Measurements from ENCODE around the gene GADD45GIP1.

GRCh38 chr19:12952488-12953137 lies 4.4 kb downstream of the GADD45GIP1 start:
- no peak for TF ChIP-seq CTCF (IDR thresholded peaks at IDR 0.05)
- no peak for TF ChIP-seq POLR2A (IDR thresholded peaks at IDR 0.05)

Measured in uterus (tissue), 2 donors.